AG04449 (cell line): ENCODE results near the gene REG4.
"Not testable (repeated sequence)": the region's sequence is repeated elsewhere in the genome, so short reads cannot be mapped to it uniquely, and the experiment has no call there.

ENCODE experiments used
- CTCF ChIA-PET: fragments of 350-600 bp; formaldehyde crosslinking; extraction: SDS; loops from one replicate; lab custom pipeline; 2021; ENCODE audit warnings: antibody characterized with exemption; lab: Yijun Ruan, JAX
- POLR2A ChIA-PET: fragments of 400-600, 350-600 bp; formaldehyde crosslinking; extraction: SDS; loops from one replicate; lab custom pipeline; 2020; ENCODE audit warnings: antibody characterized with exemption, inconsistent platforms; lab: Yijun Ruan, JAX
- DNase-seq: peaks from one replicate; pipeline ENCODE4 v3.0.0-alpha.2; 2010; ENCODE audit warnings: low read depth, low spot score
- H3K4me3 ChIP-seq: 2 replicates; pipeline ENCODE4 v1.5.1; 2011; ENCODE audit warnings: low read depth, mild to moderate bottlenecking, control low read depth, low read length
- CTCF ChIP-seq: IDR thresholded peaks from one replicate; pipeline ENCODE4 v1.5.1; 2011; ENCODE audit warnings: mild to moderate bottlenecking, moderate library complexity, low read length, control low read depth, inconsistent platforms; ENCODE audit not compliant: insufficient read depth; ENCODE audit errors: missing control alignments

REG4 gene

GRCh38 chr1:119794876-119795240 is 16.4 kb downstream of the REG4 start:
- POLR2A ChIA-PET, result no interaction called here
- no peak overlapping the region for H3K4me3 ChIP-seq
- no peak for TF ChIP-seq CTCF
- no peak for DNase-seq
- CTCF ChIA-PET, result interaction anchor here (1.3 to 5.9 kb wide), 3 partner anchors 14 to 51 kb away, joined by 4 to 59 read pairs (median 6); partner anchors contain the start of gene REG4

GRCh38 chr1:119794230-119794875 is 16.9 kb downstream of the REG4 start:
- no peak overlapping the region for H3K4me3 ChIP-seq
- DNase-seq, result no peak
- CTCF ChIA-PET, result interaction anchor here (1.3 to 5.9 kb wide), 2 partner anchors 15 to 48 kb away, joined by 6 to 59 read pairs; partner anchors contain the start of gene REG4
- POLR2A ChIA-PET, result no interaction called here
- TF ChIP-seq CTCF, result no peak

GRCh38 chr1:119791377-119791776 is 19.9 kb downstream of the REG4 start:
- ChIA-PET CTCF (interaction anchor here (0.6 to 2.2 kb wide), 2 partner anchors 11 to 18 kb away, joined by 3 to 11 read pairs; no protein-coding TSS in a partner anchor), POLR2A (no interaction called here)
- no peak for DNase-seq
- no peak overlapping the region for H3K4me3 ChIP-seq
- TF ChIP-seq CTCF, result no peak

- no peak for TF ChIP-seq CTCF
- ChIA-PET CTCF (no interaction called here), POLR2A (no interaction called here)
- H3K4me3 ChIP-seq, result no peak overlapping the region
- no peak for DNase-seq
Measured at GRCh38 chr1:119790451-119791198, 20.6 kb downstream of the REG4 start.

- DNase-seq, result no peak
- no peak for TF ChIP-seq CTCF
- POLR2A ChIA-PET, result no interaction called here
- H3K4me3 ChIP-seq, result no peak overlapping the region
- CTCF ChIA-PET, result interaction anchor here (1.9 to 2.7 kb wide), 2 partner anchors 21 to 44 kb away, joined by 6 to 14 read pairs; no protein-coding TSS in a partner anchor
Measured at GRCh38 chr1:119787776-119788175, 23.5 kb downstream of the REG4 start.

GRCh38 chr1:119786473-119787050 is 24.7 kb downstream of the REG4 start:
- DNase-seq, H3K4me3 ChIP-seq, POLR2A ChIA-PET: not testable (repeated sequence)
- CTCF ChIA-PET, result interaction anchor here (2.7 kb wide), 1 partner anchor 22 kb away, joined by 14 read pairs; no protein-coding TSS in a partner anchor

- CTCF ChIA-PET, result interaction anchor here (2.7 kb wide), 1 partner anchor 23 kb away, joined by 14 read pairs; no protein-coding TSS in a partner anchor
- POLR2A ChIA-PET, DNase-seq, H3K4me3 ChIP-seq: not testable (repeated sequence)
Measured at GRCh38 chr1:119786046-119786445, 25.2 kb downstream of the REG4 start.
